SK-N-DZ (cell line): ENCODE results near the gene FAM240B.

Experiments used
- DNase-seq: peaks from one replicate; pipeline ENCODE4 v3.0.0-alpha.2; 2015; ENCODE audit warnings: low spot score
- small RNA-seq, 2 experiments: library from RNA; depleted of rRNA; stranded (forward); fragments of <200 nt; gene quantifications; one replicate each; pipeline ENCODE3, GENCODE V24; 2014

The FAM240B gene

DNA sequence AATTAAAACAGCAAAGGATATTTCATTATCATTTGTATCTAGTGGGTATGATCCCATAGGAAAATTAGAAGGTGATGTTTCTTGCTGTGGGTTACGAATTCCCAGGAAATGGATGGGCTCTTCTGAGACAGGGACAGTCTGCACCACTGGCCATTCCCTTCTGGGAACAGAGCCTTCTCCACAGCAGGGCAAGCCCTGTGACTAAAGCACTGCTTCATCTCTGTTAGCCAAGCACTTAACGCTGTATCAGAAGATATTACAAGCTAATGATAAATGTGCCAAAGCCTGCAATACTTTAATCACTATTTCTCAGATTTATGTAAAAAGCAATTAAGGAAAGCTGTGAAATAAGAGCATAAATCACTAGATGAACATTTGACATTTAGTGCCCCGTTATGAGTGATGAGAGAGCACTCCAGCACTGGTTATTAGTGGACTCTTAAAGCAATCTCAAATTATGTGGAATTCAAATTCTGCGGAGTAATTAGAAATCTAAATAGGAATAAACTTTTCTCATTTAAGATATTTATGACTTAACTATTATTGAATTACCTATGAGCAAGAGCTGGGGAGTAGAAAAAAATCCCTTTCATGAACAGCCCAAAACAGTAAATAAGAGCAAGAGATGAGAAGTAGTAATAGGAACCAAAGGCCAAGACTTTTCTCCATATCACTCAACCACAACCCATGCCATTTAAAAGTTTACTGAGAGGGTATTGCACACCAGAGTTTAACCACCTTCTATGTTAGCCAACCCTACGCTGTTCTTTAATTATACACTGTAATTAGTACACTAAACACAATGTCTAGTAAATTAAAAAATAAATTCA, 49.2 kb downstream of the FAM240B start:
- DNase-seq, result no peak

DNA sequence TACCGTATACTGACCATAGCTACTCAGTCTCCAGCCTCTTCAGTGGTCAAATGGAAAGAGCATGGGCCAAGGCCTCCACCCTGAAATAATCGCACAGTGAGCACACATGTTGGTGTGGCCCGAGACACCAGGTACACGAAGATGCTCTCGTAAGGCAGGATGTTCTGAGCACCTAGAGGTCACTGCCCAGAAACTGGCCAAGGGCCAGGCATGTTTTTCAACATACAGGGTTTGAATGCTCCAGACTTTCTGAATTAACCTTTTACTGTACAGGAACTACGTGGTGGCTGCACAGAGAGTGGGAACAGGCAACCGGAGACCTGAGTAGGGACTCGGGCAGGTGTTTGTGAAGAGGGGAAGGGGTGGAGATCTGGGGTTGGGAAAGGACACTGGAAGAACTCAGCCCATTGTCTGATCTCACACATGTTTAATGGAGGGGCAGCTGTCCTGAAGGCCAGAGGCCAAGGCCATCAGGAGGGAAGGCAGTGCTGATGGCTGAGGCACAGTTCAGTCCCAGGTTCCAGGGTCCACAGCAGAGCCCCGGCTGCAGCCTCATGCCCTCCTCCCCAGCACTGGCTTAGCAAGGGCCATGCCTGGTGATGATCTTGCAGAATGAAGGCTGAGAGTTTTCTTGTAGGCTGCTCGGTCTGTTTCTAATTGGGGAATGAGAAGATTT, 51.0 kb downstream of the FAM240B start:
- DNase-seq, result no peak

DNA sequence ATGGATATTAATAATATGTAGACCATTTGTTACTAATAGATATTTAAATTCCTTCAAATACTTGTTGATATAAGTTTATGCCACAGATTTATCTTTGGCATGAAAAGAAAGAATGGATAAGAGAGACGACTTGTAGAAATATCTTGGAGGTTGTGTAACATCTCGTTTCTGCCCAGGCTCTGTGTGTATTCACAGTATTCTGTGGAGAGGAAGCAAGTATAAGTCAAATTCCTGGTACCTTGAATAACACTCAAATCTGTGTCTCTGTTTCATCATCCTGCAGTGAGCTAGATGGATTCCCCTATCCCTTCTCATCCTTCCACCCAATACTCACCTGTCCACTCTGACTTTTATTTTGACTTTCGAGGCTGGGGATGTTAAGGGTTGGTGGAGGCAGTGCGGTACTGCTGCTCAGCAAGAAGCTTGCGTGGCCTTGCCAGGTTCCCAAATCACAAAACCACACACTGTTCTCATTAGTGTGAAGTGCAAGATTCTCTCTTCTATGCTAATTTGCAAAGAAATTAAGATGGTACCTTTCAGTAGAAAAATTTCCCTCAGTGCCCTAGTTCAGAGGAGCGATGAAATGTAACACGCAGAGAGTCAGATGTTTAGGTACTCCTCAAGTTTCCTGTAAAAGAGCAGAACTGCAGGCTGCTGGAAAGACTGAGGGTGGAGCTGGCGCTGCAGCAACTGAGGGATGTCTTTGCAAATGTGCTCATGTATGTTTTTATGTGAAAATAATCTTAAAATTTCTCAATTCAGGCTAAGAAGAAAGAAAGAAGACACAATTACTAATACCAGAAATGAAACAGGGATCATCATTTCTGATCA, 57.0 kb downstream of the FAM240B start:
- DNase-seq, result no peak

DNA sequence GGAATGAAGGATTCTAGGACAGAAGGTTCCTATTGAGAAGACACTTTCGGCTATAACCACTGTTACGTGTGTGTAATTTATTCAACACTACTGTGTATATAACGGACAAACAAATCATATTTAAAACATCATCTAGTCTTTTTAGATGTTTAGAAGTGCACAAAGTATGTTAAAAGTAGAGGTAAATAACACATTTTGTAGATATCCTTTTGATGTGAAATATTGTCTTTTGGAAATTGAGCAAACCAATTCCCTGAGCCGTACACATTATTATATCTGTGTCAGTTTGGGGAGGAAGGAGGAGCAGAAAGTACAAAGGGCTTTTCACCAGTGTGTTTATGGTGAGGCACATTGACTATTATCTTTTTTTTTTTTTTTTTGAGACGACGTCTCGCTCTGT, 60.4 kb downstream of the FAM240B start:
- DNase-seq, result no peak

DNA sequence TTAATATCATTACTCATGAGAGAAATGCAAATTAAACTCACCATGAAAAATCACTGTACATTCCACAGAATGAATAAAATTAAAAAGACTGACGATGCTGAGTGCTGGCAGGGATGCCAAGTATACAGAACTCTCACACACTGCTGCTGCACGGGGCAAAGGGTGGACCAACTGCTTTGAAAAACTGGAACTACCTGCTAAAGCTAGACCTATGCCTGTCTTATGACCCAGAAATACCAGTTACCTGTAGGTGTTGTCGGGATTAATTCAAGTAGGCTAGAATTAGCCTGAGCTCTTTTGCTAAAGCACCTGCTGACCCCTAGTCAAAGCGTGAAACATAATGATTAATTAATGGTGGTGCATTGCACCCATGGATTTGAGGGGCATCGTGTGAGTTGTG, 63.0 kb downstream of the FAM240B start:
- DNase-seq, result no peak

DNA sequence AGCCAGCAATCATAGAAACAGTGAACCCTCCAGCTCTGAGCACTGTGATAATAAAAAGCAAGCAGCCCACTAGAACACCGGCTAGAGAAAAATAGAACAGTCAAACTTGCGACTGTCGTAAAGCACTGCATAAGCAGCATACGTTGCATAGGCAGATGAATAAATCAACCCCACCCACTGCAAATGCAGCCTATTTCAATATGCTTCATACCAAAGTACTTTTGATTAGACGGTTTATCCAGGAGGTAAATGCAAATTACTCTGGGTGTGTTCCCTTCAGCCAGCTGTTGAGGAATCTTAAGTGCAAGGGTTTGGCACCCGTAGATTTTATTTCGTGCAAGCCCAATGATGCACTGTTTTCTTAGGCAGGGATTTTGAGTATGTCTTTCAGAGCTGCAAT, 67.4 kb downstream of the FAM240B start:
- no peak for DNase-seq

DNA sequence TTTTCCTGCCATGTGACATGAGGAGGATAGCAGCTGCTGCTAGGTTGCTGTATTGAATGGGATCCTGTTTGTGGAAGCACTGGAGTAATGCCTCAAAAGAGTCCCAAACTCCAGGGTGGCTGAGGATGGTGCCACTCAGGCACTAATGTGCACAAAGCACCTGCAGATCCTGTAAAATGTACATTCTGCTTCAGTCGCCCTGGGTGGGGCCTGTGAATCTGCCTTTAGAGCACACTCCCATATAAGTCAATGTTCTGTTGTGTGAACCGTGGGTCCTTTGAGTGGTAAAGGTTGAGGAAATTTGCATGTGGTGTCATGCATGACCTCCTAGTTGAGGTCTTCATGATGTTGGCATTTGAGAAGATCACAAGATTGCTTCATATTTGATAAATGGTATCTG, 67.9 kb downstream of the FAM240B start:
- no peak for DNase-seq

DNA sequence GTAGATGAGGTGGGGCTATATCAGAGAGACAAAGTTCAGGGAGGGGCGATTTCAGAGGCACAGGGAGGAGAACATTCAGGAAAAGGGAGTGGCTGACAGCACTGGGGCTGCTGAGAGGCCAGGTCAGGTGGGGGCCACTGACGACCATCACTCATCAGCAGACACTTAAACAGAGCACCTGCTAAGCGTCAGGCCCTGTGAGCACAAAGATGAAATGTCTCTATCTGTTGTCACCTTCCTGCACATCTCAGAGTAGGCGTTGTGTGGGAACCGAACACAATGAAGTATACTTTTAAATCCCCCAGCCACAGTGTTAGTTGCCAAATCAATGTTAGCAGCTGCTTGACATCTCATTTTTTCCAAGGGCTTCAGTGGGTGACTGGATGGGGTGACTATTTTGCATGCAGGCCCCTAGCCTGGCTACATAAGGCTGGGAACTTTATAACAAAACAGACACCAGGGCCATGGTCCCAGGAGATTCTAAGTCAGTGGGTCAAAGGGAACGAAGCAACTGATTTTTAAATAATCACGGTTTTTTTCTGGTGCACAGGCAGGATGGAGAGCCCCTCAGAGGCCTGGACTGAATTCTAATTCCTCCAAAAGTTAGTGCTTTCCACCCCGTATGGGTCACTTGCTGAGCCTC, 68.4 kb downstream of the FAM240B start:
- DNase-seq, result no peak

DNA sequence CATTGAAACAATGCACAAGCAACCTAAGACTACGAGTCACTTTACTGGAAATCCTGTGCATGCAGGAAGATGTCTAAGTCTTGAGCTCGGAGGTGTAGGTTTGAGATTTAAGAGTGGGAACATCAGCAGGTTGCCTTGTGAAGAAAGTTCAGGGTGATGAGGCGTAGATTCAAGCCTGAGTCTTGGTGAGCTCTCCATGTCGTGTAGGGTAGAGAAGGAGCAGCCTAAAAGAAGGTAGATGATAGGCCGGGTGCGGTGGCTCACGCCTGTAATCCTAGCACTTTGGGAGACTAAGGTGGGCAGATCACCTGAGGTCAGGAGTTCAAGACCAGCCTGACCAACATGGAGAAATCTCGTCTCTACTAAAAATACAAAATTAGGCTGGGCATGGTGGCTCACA, 69.4 kb downstream of the FAM240B start:
- DNase-seq, result no peak

DNA sequence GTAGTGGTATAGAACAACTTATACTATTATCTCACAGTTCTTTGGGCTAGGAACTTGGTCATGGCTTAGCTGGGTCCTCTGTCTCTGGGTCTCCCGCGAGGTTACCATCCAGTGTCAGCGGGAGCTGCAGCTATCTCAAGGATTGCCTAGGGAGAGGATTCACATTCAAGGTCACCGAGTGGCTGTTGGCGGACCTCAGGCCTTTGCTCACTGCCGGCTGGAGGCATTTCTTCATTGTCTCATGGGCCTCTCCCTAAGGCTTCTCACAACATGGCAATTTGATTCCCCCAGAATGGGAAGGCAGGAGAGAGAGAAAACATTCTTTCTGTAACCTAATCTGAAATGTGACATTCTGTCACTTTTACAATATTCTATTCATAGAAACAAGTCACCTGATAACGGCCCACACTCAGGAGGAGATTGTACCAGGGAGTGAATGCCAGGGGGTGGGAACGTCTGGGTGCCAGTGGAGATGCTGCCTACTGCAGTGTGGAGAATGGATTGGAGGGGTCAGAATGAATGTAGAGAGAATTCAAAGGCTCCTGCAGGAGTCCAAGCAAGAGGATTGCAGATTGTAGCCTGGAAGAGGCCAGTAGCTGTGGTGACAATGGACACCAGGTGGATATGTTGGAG, 70.1 kb downstream of the FAM240B start:
- DNase-seq, result no peak

DNA sequence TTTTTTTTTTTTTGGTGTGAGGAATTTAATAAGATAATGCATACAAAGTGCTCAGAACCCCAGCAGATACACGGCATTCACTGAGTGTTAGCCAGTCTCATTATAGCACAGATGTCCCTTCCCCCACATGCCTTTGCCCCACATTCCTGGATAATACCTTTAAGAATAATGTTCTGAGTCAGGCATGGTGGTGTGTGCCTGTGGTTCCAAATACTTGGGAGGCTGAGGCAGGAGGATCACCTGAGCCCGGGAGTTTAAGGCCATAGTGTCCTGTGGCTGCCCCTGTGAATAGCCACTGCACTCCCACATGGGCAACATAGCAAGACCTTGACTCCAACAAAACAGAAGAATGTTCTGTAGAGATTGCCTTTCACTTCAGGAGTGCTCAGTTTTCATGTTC, 75.3 kb downstream of the FAM240B start:
- no peak for DNase-seq

Small RNA genes within 50 kb of the gene (small RNA-seq; reads per million reads assigned to genes)
- 0 to 0.04 reads per million in 2 experiments for gene RNU6-765P
